H9 (cell line): Measurements from ENCODE around the gene SERPINB5. TPM values are rescaled to one million over a fixed set of nuclear protein-coding genes. Genes with fewer than 3 reads are reported as not detected.

Source experiments
- DNase-seq: peaks from one replicate; pipeline ENCODE4 v3.0.0-alpha.2; 2017
- H2AFZ ChIP-seq: one replicate; pipeline ENCODE4 v1.6.1; 2013; ENCODE audit warnings: mild to moderate bottlenecking, low read length, control low read depth, moderate library complexity
- H2AK5ac ChIP-seq: 2 replicates; pipeline ENCODE4 v1.6.1; 2013; ENCODE audit warnings: low read length, control low read depth, mixed read lengths; ENCODE audit not compliant: insufficient read length
- H2BK120ac ChIP-seq: one replicate; pipeline ENCODE4 v1.6.1; 2013; ENCODE audit warnings: low read depth, mild to moderate bottlenecking, low read length, control low read depth, inconsistent platforms; ENCODE audit not compliant: poor library complexity, severe bottlenecking
- H2BK12ac ChIP-seq: 2 replicates; pipeline ENCODE4 v1.6.1; 2013; ENCODE audit warnings: low read length, control low read depth, mixed read lengths, low read depth; ENCODE audit not compliant: insufficient read length
- H2BK15ac ChIP-seq: 2 replicates; pipeline ENCODE4 v1.6.1; 2013; ENCODE audit warnings: low read depth, low read length, control low read depth
- H2BK20ac ChIP-seq: one replicate; pipeline ENCODE4 v1.6.1; 2013; ENCODE audit warnings: low read depth, mild to moderate bottlenecking, low read length, control low read depth, inconsistent platforms; ENCODE audit not compliant: poor library complexity, severe bottlenecking
- H2BK5ac ChIP-seq: 2 replicates; pipeline ENCODE4 v1.6.1; 2013; ENCODE audit warnings: low read length, control low read depth, mixed read lengths; ENCODE audit not compliant: insufficient read length
- H3K14ac ChIP-seq: 2 replicates; pipeline ENCODE4 v1.6.1; 2013; ENCODE audit warnings: low read length, control low read depth; ENCODE audit not compliant: insufficient read depth
- H3K18ac ChIP-seq: 2 replicates; pipeline ENCODE4 v1.6.1; 2013; ENCODE audit warnings: low read depth, mild to moderate bottlenecking, mixed read lengths, low read length, control low read depth; ENCODE audit not compliant: insufficient read length
- H3K23ac ChIP-seq: 2 replicates; pipeline ENCODE4 v1.6.1; 2013; ENCODE audit warnings: low read length, control low read depth, mixed read lengths, low read depth; ENCODE audit not compliant: insufficient read length
- H3K23me2 ChIP-seq: 2 replicates; pipeline ENCODE4 v1.6.1; 2013; ENCODE audit warnings: low read depth, mild to moderate bottlenecking, mixed read lengths, low read length, control low read depth; ENCODE audit not compliant: insufficient read length, poor library complexity, severe bottlenecking
- H3K27ac ChIP-seq: 2 replicates; pipeline ENCODE4 v1.5.1; 2013; ENCODE audit warnings: low read length, control low read depth, mixed read lengths, low read depth; ENCODE audit not compliant: insufficient read length
- H3K27me3 ChIP-seq: 2 replicates; pipeline ENCODE4 v1.6.1; 2013; ENCODE audit warnings: low read length, control low read depth, inconsistent platforms; ENCODE audit not compliant: insufficient read depth
- H3K4ac ChIP-seq: 2 replicates; pipeline ENCODE4 v1.6.1; 2013; ENCODE audit warnings: low read depth, mild to moderate bottlenecking, control low read depth, inconsistent platforms, low read length, moderate library complexity
- H3K4me1 ChIP-seq: 2 replicates; pipeline ENCODE4 v1.6.1; 2013; ENCODE audit warnings: low read length, control low read depth, inconsistent platforms; ENCODE audit not compliant: insufficient read depth
- H3K4me2 ChIP-seq: 2 replicates; pipeline ENCODE4 v1.6.1; 2013; ENCODE audit warnings: low read length, control low read depth, mixed read lengths; ENCODE audit not compliant: insufficient read length, insufficient read depth
- H3K56ac ChIP-seq: 2 replicates; pipeline ENCODE4 v1.6.1; 2013; ENCODE audit warnings: low read depth, mild to moderate bottlenecking, mixed read lengths, low read length, control low read depth; ENCODE audit not compliant: insufficient read length
- H3K79me1 ChIP-seq: 2 replicates; pipeline ENCODE4 v1.6.1; 2013; ENCODE audit warnings: low read depth, mild to moderate bottlenecking, moderate library complexity, low read length, control low read depth, inconsistent platforms; ENCODE audit not compliant: insufficient read depth, poor library complexity, severe bottlenecking
- H3K79me2 ChIP-seq: 2 replicates; pipeline ENCODE4 v1.6.1; 2013; ENCODE audit warnings: low read length, control low read depth, inconsistent platforms; ENCODE audit not compliant: insufficient read depth
- H3K9ac ChIP-seq: 2 replicates; pipeline ENCODE4 v1.6.1; 2013; ENCODE audit warnings: low read length, control low read depth, mixed read lengths; ENCODE audit not compliant: insufficient read length; ENCODE audit errors: extremely low read depth
- H3K9me3 ChIP-seq: one replicate; pipeline ENCODE4 v1.6.1; 2013; ENCODE audit warnings: low read depth, low read length, inconsistent platforms; ENCODE audit not compliant: control insufficient read depth
- H3T11ph ChIP-seq: one replicate; pipeline ENCODE4 v1.6.1; 2013; ENCODE audit warnings: mild to moderate bottlenecking, low read length, control low read depth, inconsistent platforms
- H4K20me1 ChIP-seq: one replicate; pipeline ENCODE4 v1.6.1; 2013; ENCODE audit not compliant: control insufficient read depth, insufficient read length, insufficient read depth
- H4K5ac ChIP-seq: 2 replicates; pipeline ENCODE4 v1.6.1; 2013; ENCODE audit warnings: low read depth, mild to moderate bottlenecking, mixed read lengths, low read length, control low read depth; ENCODE audit not compliant: insufficient read length
- H4K8ac ChIP-seq: replicated peaks from 2 replicates; pipeline ENCODE4 v1.6.1; 2013; ENCODE audit warnings: low read length, control low read depth, mixed read lengths, low read depth; ENCODE audit not compliant: insufficient read length
- H4K91ac ChIP-seq: 2 replicates; pipeline ENCODE4 v1.6.1; 2013; ENCODE audit warnings: low read depth, mild to moderate bottlenecking, moderate library complexity, mixed read lengths, low read length, control low read depth; ENCODE audit not compliant: insufficient read length
- H3K27ac Mint-ChIP-seq, 3 experiments: 2 replicates in 2 of 3; 3 replicates in 1 of 3; pipeline ENCODE4 v1.8.0; 2020 to 2021; ENCODE audit warnings: mixed read lengths in 3 of 3, mild to moderate bottlenecking in 1 of 3, moderate library complexity in 1 of 3
- H3K27me3 Mint-ChIP-seq: 2 replicates; pipeline ENCODE4 v1.8.0; 2021; ENCODE audit warnings: low read depth, mild to moderate bottlenecking, moderate library complexity, mixed read lengths
- H3K36me3 Mint-ChIP-seq, 3 experiments: 2 replicates in 2 of 3; 3 replicates in 1 of 3; pipeline ENCODE4 v1.8.0; 2020 to 2021; ENCODE audit warnings: low read depth in 3 of 3, mixed read lengths in 3 of 3; ENCODE audit not compliant: insufficient read depth in 1 of 3
- H3K4me1 Mint-ChIP-seq, 2 experiments: 2 replicates each; pipeline ENCODE4 v1.8.0; 2020; ENCODE audit warnings: mixed read lengths in 2 of 2
- H3K4me3 Mint-ChIP-seq, 2 experiments: 2 replicates in 1 of 2; 3 replicates in 1 of 2; pipeline ENCODE4 v1.8.0; 2020 to 2021; ENCODE audit warnings: mild to moderate bottlenecking in 2 of 2, mixed read lengths in 2 of 2, moderate library complexity in 1 of 2
- H3K9me3 Mint-ChIP-seq, 2 experiments: 2 replicates in 1 of 2; 3 replicates in 1 of 2; pipeline ENCODE4 v1.8.0; 2020; ENCODE audit warnings: mild to moderate bottlenecking in 2 of 2, mixed read lengths in 2 of 2, moderate library complexity in 1 of 2
- WGBS: extraction: QIAGEN DNeasy Blood & Tissue Kit; methylation state at CpG from one replicate; pipeline ENCODE4 v1.1.7; 2013; ENCODE audit warnings: missing lambda C conversion rate, low lambda C conversion rate, mixed read lengths; ENCODE audit not compliant: insufficient read length; ENCODE audit errors: extremely low coverage; 5-methylcytosine and 5-hydroxymethylcytosine counted together
- total RNA-seq: library from RNA; stranded (reverse); gene quantifications from 2 replicates; pipeline ENCODE4 v1.2.1, GENCODE V29; 2021
- TF ChIP-seq, protein P1 (sequence below): fragments of 200-600 bp; sonication (generic); conservative IDR thresholded peaks from 3 replicates; pipeline ENCODE4 v1.8.0; 2021; ENCODE audit warnings: antibody characterized with exemption, mild to moderate bottlenecking

The SERPINB5 gene
- total RNA-seq, 1 experiment from 2014 or later: not detected

GRCh38 chr18:63523660-63524059, 46.9 kb downstream of the SERPINB5 start:
- H3T11ph ChIP-seq: no peak overlapping the region
- no peak overlapping the region for H4K91ac ChIP-seq
- DNase-seq: no peak
- no peak overlapping the region for H3K23ac ChIP-seq
- no peak overlapping the region for H3K14ac ChIP-seq
- H4K5ac ChIP-seq: no peak overlapping the region
- H3K27me3 Mint-ChIP-seq: no peaks in the 10 kb centered on the region
- H2BK15ac ChIP-seq: no peak overlapping the region
- H3K27ac Mint-ChIP-seq: no peak overlapping the region
- H3K27ac ChIP-seq: no peak overlapping the region
- no peaks in the 10 kb centered on the region for H4K20me1 ChIP-seq
- H3K36me3 Mint-ChIP-seq: no peaks in the 10 kb centered on the region
- no peaks in the 10 kb centered on the region for H3K79me1 ChIP-seq
- no peak overlapping the region for H2AFZ ChIP-seq
- no peaks in the 10 kb centered on the region for H3K27me3 ChIP-seq
- H2BK5ac ChIP-seq: no peak overlapping the region
- H3K18ac ChIP-seq: no peak overlapping the region
- no peak overlapping the region for H3K4ac ChIP-seq
- no peak overlapping the region for H4K8ac ChIP-seq
- H3K9ac ChIP-seq: no peak overlapping the region
- H3K56ac ChIP-seq: no peak overlapping the region
- no peaks in the 10 kb centered on the region for H3K79me2 ChIP-seq
- TF ChIP-seq, protein P1, sequence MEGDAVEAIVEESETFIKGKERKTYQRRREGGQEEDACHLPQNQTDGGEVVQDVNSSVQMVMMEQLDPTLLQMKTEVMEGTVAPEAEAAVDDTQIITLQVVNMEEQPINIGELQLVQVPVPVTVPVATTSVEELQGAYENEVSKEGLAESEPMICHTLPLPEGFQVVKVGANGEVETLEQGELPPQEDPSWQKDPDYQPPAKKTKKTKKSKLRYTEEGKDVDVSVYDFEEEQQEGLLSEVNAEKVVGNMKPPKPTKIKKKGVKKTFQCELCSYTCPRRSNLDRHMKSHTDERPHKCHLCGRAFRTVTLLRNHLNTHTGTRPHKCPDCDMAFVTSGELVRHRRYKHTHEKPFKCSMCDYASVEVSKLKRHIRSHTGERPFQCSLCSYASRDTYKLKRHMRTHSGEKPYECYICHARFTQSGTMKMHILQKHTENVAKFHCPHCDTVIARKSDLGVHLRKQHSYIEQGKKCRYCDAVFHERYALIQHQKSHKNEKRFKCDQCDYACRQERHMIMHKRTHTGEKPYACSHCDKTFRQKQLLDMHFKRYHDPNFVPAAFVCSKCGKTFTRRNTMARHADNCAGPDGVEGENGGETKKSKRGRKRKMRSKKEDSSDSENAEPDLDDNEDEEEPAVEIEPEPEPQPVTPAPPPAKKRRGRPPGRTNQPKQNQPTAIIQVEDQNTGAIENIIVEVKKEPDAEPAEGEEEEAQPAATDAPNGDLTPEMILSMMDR: no peak
- no CpG with 5 or more reads among the region's 4 CpGs for WGBS
- H2AK5ac ChIP-seq: no peak overlapping the region
- no peak overlapping the region for H2BK120ac ChIP-seq
- H2BK20ac ChIP-seq: no peak overlapping the region
- peaks cover 7 to 9% of the 10 kb centered on the region in 2 experiments for H3K4me1 Mint-ChIP-seq
- no peaks in the 10 kb centered on the region for H3K23me2 ChIP-seq
- no peaks in the 10 kb centered on the region for H3K9me3 ChIP-seq
- H3K4me2 ChIP-seq: no peak overlapping the region
- no peaks in the 10 kb centered on the region for H3K9me3 Mint-ChIP-seq
- H2BK12ac ChIP-seq: no peak overlapping the region
- no peaks in the 10 kb centered on the region; the same call in 1 of the 2 replicates for H3K4me1 ChIP-seq
- H3K4me3 Mint-ChIP-seq: no peak overlapping the region
